ENCODE measurements around the gene KCNF1. TPM values are rescaled to one million over a fixed set of nuclear protein-coding genes. Genes with fewer than 3 reads are reported as not detected.
A peak's percentile ranks its signal among the peaks of the same experiment; 100 is the strongest.
"Not testable (repeated sequence)": the region's sequence is repeated elsewhere in the genome, so short reads cannot be mapped to it uniquely, and the experiment has no call there.

Gene KCNF1
- polyA plus RNA-seq, 6 donors from 2014 or later: not detected

DNA sequence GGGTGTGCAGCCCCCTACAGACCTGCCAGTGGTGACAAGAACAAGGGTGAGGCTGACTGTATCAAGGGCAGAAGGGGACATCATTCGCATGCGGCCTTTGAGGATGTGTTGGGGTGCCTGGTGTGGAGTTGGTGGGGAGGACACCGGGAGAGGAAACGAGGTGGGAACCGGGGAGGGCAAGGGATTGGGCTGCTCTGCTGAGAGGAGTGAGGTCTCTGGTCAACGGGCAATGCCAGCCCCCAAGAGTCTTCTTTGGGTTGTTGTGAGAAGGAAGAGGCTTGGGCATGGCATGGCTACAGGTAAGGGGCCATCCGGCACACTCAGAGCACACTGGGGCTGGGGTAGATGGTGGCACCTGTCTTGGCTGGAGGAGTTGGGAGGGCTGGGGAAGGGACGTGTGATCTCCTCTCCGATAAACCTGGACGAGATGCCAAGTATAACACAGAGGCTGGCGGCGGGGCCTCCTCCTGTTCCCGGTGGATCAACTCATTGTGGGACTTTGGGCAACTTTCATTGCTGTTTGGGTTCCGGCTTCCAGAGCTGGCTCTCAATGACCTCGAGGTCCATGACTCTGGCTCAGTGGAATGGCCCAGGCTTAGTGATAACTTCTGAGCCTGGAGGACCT is 37.0 kb downstream of the KCNF1 start:
- no peak overlapping the region for H3K27ac Mint-ChIP-seq
- no peak for DNase-seq

DNA sequence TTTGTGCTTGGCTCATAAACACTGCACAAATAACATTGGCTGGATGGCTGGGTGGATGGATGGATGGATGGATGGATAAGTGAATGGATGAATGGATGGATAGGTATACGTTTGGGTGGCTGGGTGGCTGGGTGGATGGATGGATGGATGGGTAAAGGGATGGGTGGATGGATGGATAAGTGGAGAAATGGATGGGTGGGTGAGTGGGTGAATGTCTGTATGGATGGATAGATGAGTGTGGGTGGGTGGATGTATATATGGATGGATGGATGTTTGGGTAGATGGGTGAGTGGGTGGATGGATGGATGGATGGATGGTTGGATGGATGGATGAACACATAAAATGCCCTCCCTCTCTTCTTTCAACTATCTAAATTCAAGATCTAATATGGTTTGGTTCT is 38.1 kb downstream of the KCNF1 start:
- Mint-ChIP-seq H3K9me3 (peaks cover 3 to 14% (median 7%) of the 10 kb centered on the region in 7 donors), H3K36me3 (peaks cover 0 to 8% of the 10 kb centered on the region in 2 donors), H3K4me3 (no peak overlapping the region), H3K4me1 (peaks cover 0 to 6% (median 2%) of the 10 kb centered on the region in 3 donors), H3K27ac (no peak overlapping the region), H3K27me3 (peaks cover 18 to 47% (median 46%) of the 10 kb centered on the region in 3 donors)
- ATAC-seq (ENCODE audit: low read depth in 2 of 2) (no peak), DNase-seq (no peak)

More for the DNA sequence above, 37.0 kb downstream of the KCNF1 start:
- Mint-ChIP-seq H3K9me3 (peaks cover 3 to 14% (median 7%) of the 10 kb centered on the region in 7 donors), H3K36me3 (peaks cover 0 to 6% of the 10 kb centered on the region in 2 donors), H3K4me1 (peaks cover 0 to 6% (median 2%) of the 10 kb centered on the region in 3 donors), H3K27me3 (peaks cover 18 to 52% (median 47%) of the 10 kb centered on the region in 3 donors), H3K4me3 (no peak overlapping the region)
- ATAC-seq (ENCODE audit: low read depth in 2 of 2): no peak

DNA sequence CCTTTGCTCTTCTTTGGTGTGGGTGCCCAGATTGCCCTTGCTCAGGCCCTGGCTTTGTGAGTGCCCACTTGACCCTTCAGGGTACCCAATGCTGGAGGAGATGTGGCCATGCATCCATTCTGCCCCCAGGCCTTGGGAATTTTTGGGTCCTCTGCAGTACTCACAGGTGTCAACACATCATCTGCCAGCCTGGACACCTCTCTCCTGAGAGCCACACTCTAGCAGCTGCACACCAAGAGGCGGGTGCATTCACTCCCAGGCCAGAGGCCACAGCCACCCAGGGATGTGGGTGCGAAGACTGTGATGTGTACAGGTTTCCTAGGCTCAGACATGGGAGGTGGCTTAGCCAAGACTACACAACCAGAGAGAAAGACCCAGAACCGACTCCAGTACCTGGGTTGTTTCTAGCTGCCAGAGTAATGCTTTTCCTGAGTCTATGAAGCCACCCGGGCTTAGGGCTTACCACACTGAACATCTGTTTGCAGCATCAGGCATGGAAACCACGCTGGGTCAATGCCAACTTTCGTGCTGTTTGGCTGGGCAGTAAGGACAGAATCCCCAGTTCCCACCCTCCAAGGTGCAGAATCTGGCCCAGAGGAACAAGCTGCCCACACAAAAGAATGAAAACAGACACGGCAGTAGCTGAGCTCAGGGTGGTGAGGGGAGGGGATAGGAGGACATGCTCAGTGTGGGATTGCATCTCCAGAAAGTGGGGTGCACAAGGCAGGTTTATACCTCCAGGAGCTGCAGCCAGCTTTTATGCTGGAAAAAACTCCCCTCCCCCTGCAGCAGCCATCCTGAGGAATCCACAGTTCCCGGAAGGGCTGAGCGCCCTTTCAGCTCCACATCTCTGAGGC is 40.1 kb downstream of the KCNF1 start:
- ATAC-seq (ENCODE audit: low read depth in 2 of 2): no peak
- no peak for DNase-seq
- Mint-ChIP-seq H3K4me1 (peaks cover 0 to 6% (median 2%) of the 10 kb centered on the region in 3 donors), H3K36me3 (peaks cover 0 to 8% of the 10 kb centered on the region in 2 donors), H3K27ac (no peak overlapping the region), H3K27me3 (peaks cover 10 to 36% (median 34%) of the 10 kb centered on the region in 3 donors), H3K9me3 (peaks cover 2 to 14% (median 6%) of the 10 kb centered on the region in 7 donors), H3K4me3 (no peak overlapping the region)

DNA sequence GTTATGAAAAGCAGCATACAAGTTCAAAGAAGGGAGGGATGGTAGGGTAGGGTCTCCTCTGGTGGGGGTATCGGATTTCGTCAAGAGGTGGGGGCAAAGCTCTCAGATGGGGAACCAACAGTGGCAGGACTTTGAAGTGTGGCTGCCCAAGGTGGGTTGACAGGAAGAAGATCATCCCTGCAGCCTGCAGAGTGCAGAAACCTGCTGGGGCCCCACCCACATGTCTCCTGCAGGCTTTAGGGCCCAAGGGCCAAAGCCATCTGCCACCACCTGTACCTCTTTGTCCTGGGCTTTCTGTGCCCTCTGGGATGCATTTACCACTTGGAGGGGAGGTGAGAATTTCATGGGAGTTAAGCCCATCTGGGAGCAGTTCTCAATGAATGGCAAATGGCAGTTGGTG is 42.7 kb downstream of the KCNF1 start:
- H3K27ac Mint-ChIP-seq: peak overlapping the region in 2 of 6 donors; percentile 36 to 61
- H3K27me3 Mint-ChIP-seq: peaks cover 4 to 30% (median 15%) of the 10 kb centered on the region in 3 donors

DNA sequence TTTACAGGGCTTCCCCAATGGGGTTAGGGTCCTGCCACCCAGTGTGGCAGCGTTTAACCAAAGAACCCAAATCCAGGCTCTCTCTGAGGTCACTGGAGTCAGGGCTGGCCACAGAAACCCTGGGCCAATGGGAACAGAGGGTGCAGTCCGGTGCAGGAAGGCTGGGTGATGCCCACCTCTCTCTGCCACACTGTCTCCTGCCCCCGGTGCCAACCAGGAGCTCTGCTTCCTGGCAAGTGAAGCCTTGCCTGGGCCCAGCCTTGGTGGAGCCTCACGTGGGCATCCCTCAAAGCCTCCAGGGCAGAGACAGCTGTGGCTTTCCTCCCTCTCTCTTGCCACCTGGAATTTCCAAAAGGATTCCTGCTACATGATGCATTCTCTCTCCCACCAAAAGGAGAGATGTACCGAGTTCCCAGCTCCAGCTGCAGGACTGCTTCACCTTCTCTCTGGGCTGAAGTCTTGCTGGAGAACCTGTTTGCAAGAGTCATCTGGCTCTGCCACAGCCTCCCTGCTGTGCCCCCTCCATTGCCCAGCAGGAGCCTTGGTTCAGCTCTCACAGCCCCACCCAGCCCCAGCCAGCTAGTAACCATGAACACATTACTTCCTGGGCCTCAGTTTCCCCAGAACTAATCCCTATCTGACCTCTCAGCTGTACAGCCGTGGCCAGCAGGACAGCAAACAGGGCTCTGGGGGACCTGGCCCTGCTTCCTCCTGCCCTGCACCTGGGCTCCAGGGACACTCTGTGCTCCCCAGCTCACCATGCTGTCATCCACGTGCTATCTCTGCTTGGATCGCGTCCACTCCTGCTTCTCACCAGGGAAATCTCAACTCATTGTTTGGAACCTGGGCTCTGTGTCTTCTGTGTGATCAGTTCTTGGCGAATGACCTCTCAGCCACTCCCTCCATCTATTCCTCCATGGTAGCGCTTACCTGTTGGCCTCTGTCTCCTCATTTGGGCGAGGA is 43.4 kb downstream of the KCNF1 start:
- Mint-ChIP-seq H3K27me3 (peaks cover 4 to 26% (median 8%) of the 10 kb centered on the region in 3 donors), H3K9me3 (peaks cover 2 to 11% (median 6%) of the 10 kb centered on the region in 7 donors), H3K27ac (no peak overlapping the region), H3K4me1 (peaks cover 0 to 6% (median 2%) of the 10 kb centered on the region in 3 donors), H3K36me3 (peaks cover 0 to 8% of the 10 kb centered on the region in 2 donors), H3K4me3 (no peak overlapping the region)
- ATAC-seq (ENCODE audit: low read depth in 2 of 2) (no peak), DNase-seq (no peak)

More for the DNA sequence above, 42.7 kb downstream of the KCNF1 start:
- DNase-seq: no peak
- no peak for ATAC-seq (ENCODE audit: low read depth in 2 of 2)
- Mint-ChIP-seq H3K9me3 (peaks cover 2 to 11% (median 6%) of the 10 kb centered on the region in 7 donors), H3K4me3 (no peak overlapping the region), H3K36me3 (peaks cover 0 to 8% of the 10 kb centered on the region in 2 donors), H3K4me1 (peaks cover 0 to 6% (median 2%) of the 10 kb centered on the region in 3 donors)

DNA sequence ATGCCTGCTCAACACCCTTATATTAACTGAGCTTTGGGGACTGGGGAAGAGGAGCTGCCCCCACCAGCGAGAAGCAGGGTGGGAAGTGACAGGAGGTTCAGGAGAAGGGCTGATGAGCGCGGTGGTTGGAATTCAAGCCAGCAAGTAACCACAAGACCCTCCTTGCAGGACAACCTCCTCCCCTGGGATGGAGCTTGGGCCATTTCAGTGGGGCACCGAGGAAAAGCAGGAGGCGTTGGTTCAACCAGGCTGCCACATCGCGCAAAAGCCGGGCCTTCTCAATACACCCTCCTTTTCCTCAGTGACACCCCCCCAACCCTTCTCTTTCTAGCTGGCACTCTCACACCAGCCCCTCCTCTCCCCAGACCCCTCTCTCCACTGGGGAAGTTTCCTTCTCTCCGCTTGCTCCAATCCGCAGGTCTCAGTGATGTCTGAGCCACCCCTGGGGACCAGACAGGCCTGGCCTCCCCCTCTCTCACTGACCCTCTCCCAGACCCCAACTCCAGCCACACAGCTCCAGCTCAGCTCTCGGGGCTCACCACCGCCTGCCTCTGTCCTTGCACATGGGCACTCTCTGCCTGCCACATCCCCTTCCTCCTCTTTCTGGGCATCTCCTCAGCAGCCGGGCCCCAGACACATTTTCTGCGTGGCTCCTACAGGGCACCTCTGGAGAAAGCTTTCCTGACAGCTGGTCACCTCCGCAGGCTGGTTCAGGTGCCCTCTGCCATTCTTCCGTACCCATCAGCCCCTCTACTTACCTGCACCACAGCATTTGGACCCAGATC is 44.5 kb downstream of the KCNF1 start:
- peaks cover 2 to 11% (median 6%) of the 10 kb centered on the region in 7 donors for H3K9me3 Mint-ChIP-seq
- peaks cover 0 to 6% (median 2%) of the 10 kb centered on the region in 3 donors for H3K4me1 Mint-ChIP-seq
- H3K4me3 Mint-ChIP-seq: no peak overlapping the region
- ATAC-seq (ENCODE audit: low read depth in 2 of 2) (no peak), DNase-seq (no peak)
- H3K36me3 Mint-ChIP-seq: peaks cover 0 to 8% of the 10 kb centered on the region in 2 donors
- H3K27me3 Mint-ChIP-seq: peaks cover 0 to 16% (median 6%) of the 10 kb centered on the region in 3 donors
- H3K27ac Mint-ChIP-seq: no peak overlapping the region

DNA sequence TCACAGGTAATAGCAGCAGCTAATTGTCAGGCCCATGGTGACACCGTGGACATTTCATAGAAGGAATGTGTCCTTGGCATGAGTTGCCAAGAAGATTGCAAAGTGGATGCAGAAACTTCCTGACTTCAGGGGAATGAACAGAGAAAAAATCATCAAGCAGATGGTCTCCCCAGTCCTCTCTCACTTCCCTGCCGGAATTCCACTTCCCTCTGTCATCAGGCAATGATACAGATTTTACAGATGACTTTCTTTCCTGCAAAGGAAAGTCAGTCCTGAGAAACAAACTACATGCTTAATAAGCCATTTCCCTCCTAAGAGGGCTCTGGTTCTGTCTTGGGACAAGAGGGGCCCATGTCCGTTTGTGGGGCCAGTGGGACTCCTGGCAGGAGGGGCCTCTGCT is 45.7 kb downstream of the KCNF1 start:
- Mint-ChIP-seq H3K27ac (no peak overlapping the region), H3K4me3 (no peak overlapping the region), H3K27me3 (peaks cover 0 to 16% (median 13%) of the 10 kb centered on the region in 3 donors), H3K36me3 (peaks cover 0 to 8% of the 10 kb centered on the region in 2 donors), H3K9me3 (peaks cover 2 to 11% (median 6%) of the 10 kb centered on the region in 7 donors), H3K4me1 (peaks cover 0 to 6% (median 2%) of the 10 kb centered on the region in 3 donors)
- no peak for ATAC-seq (ENCODE audit: low read depth in 2 of 2)
- DNase-seq: no peak

DNA sequence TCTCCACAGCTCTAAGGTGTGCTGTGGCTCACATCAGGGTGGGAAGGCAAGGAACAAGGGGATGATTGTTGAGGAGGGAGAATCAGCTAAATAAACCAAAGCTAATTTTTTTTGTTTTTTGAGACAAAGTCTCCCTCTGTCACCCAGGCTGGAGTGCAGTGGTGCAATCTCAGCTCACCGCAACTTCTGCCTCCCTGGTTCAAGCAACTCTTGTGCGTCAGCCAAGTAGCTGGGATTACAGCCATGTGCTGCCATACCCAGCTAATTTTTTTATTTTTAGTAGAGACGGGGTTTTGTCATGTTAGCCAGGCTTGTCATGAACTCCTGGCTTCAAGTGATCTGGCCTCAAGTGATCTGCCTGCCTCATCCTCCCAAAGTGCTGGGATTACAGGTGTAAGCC is 46.7 kb downstream of the KCNF1 start:
- ATAC-seq (ENCODE audit: low read depth in 2 of 2); H3K27ac Mint-ChIP-seq; H3K4me1 Mint-ChIP-seq; H3K9me3 Mint-ChIP-seq; DNase-seq; H3K4me3 Mint-ChIP-seq; H3K36me3 Mint-ChIP-seq: not testable (repeated sequence)
- peaks cover 4 to 19% (median 16%) of the 10 kb centered on the region in 3 donors for H3K27me3 Mint-ChIP-seq

DNA sequence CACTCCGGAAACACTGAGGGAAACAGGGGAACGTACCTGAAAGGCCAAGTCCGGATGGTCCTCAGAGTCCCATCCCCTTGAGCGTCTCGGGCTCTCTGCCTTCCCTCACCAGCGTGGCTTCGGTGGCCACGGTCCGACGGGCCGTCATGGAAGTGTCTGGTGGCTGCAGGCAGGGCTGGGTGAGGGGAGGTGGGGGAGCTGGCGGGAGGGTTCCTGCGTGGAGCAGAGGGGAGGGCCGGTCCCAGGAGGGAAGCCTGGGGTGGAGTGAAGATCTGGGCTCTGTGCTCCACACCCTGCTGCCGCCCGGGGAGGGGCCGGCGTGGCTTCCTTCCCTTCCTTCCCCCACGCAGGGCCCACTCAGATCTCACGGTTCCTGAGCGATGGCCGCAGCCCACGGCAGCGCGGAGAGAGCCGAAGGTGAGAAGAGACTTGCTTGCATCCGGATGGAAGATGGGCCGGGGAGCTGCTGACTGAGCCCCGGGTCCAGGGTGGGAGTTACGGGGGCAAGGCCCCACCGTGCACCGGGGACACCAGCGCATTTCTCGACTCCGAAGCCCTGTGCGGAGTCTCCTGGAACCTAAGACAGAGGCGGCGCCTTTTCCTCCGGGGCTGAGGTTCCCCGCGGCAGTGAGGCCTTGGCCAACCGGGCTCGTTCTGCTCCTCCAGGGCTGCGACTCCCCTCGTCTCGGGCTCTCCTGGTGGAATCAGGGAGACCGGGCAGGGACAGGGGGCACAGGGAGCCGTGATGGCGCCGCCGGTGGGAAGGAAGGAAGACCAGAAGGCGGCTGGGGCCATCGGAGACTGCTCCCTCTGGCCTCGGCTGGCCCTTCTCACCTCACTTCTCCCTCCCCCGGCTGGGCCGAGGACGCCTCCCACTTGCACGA is 49.1 kb downstream of the KCNF1 start:
- peaks cover 8 to 29% (median 27%) of the 10 kb centered on the region in 3 donors for H3K27me3 Mint-ChIP-seq
- H3K9me3 Mint-ChIP-seq: no peaks in the 10 kb centered on the region
- ATAC-seq (ENCODE audit: low read depth in 2 of 2): no peak

DNA sequence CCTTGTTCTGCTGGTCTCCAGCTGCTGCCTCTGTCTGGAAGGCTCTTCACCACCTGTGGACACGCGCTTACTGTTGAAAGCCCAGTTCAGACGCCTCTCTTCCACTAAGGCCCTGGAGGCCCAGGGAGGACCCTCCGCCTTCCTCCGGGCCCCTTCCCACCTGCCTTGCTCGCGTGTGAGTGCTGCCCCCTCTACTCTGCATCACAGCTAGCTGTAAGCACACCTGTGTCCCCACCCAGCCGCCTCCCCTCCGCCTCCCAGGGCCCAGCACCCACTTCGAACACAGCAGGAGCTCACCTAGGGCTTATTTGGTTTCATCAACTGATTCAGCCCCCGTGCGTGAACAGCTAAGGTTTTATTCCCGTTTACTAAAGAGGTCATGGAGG is 49.7 kb downstream of the KCNF1 start:
- DNase-seq (no peak), ATAC-seq (ENCODE audit: low read depth in 2 of 2) (no peak)
- no peak overlapping the region for H3K27ac Mint-ChIP-seq
- no peaks in the 10 kb centered on the region for H3K9me3 Mint-ChIP-seq
- H3K36me3 Mint-ChIP-seq: no peaks in the 10 kb centered on the region
- H3K27me3 Mint-ChIP-seq: peaks cover 8 to 31% (median 26%) of the 10 kb centered on the region in 3 donors
- H3K4me1 Mint-ChIP-seq: no peaks in the 10 kb centered on the region
- no peak overlapping the region for H3K4me3 Mint-ChIP-seq

More for the DNA sequence above, 49.1 kb downstream of the KCNF1 start:
- no peaks in the 10 kb centered on the region for H3K36me3 Mint-ChIP-seq
- no peak overlapping the region for H3K4me3 Mint-ChIP-seq
- no peak overlapping the region for H3K27ac Mint-ChIP-seq
- DNase-seq: no peak
- no peaks in the 10 kb centered on the region for H3K4me1 Mint-ChIP-seq

DNA sequence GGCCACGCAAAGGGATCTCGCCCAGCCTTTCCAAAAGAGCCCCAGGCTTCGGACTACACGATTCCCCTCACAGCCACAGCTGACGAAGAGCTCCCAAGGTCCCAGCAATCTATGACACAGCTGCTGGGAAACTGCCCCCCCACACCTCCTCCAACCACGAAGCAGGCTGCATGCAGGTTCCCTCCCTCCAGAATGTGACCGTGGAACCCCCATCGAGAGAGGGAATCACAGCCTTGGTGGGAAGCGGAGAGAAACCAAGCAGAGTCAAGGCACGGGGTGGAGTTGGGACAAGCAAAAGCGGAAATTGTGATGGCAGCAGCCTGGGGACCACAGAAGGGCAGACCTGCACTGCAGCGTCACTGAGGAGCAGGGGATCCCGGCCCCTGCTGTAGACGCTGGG is 50.3 kb downstream of the KCNF1 start:
- no peak for ATAC-seq (ENCODE audit: low read depth in 2 of 2)
- H3K27me3 Mint-ChIP-seq: peaks cover 8 to 32% (median 23%) of the 10 kb centered on the region in 3 donors
- no peak overlapping the region for H3K27ac Mint-ChIP-seq
- DNase-seq: no peak
- no peaks in the 10 kb centered on the region for H3K9me3 Mint-ChIP-seq
- no peaks in the 10 kb centered on the region for H3K4me1 Mint-ChIP-seq
- H3K36me3 Mint-ChIP-seq: no peaks in the 10 kb centered on the region
- H3K4me3 Mint-ChIP-seq: no peak overlapping the region

Measured in naive B cell (primary cell).